HCT116 (cell line): Measurements from ENCODE around the gene POLR3GL. TPM values are rescaled to one million over a fixed set of nuclear protein-coding genes. Genes with fewer than 3 reads are reported as not detected.

Source experiments
- ATAC-seq: fragments of 200-7000 bp; cut with Tn5 transposase; 2 replicates; pipeline ENCODE4 v1.9.1; 2020; ENCODE audit warnings: mild to moderate bottlenecking, moderate library complexity
- BruUV-seq: library from RNA; stranded (reverse); fragments of 400-500 nt; replicated peaks from 2 replicates; lab custom pipeline; 2021; lab: Mats Ljungman, UMichigan
- CTCF ChIA-PET: fragments of 300-600 bp; sonication (Branson Sonifier 250); formaldehyde crosslinking; loops from one replicate; lab custom pipeline; 2021; ENCODE audit warnings: antibody characterized with exemption; lab: Charles Lee
- POLR2A ChIA-PET: fragments of 300-600, 350-600 bp; sonication (Branson Sonifier 250); formaldehyde crosslinking; loops from one replicate; lab custom pipeline; 2021; ENCODE audit warnings: antibody characterized with exemption; lab: Charles Lee
- RAD21 ChIA-PET, 2 experiments: fragments of 300-600 bp; sonication (Branson Sonifier 250); formaldehyde crosslinking; loops; one replicate each; lab custom pipeline; 2023; ENCODE audit warnings: low total read pairs in 2 of 2; ENCODE audit not compliant: uncharacterized antibody in 2 of 2, unreplicated experiment in 2 of 2, low non-redundant PET in 1 of 2; lab: Charles Lee
- DNase-seq: peaks from one replicate; pipeline ENCODE4 v3.0.0-alpha.2; 2010; ENCODE audit warnings: low read depth, low spot score
- H2AFZ ChIP-seq: fragments of 200-600 bp; shearing (Covaris generic), sonication (generic); 2 replicates; pipeline ENCODE4 v1.6.1; 2017; ENCODE audit warnings: low read depth, mixed run types, mixed read lengths, antibody characterized with exemption, low read length; ENCODE audit not compliant: poor library complexity, severe bottlenecking
- H3K27ac ChIP-seq: 2 replicates; pipeline ENCODE4 v1.5.1; 2012; ENCODE audit warnings: low read depth, low read length
- H3K27me3 ChIP-seq: fragments of 200-600 bp; sonication (generic); 2 replicates; pipeline ENCODE4 v1.6.1; 2016; ENCODE audit warnings: mixed run types, low read length, mixed read lengths; ENCODE audit not compliant: insufficient read depth
- H3K36me3 ChIP-seq, 2 experiments: fragments of 200-500 bp in 1 of 2; fragments of 200-600 bp in 1 of 2; sonication (Bioruptor generic) in 1 of 2; sonication (generic) in 1 of 2; 2 replicates each; pipeline versions ENCODE4 v1.5.1 to v1.6.1; 2014 to 2016; ENCODE audit warnings: low read length in 2 of 2, inconsistent platforms in 1 of 2, mixed read lengths in 1 of 2, mixed run types in 1 of 2; ENCODE audit not compliant: insufficient read depth in 2 of 2, control insufficient read depth in 1 of 2
- H3K4me1 ChIP-seq, 2 experiments: fragments of 200-600 bp in 1 of 2; sonication (generic) in 1 of 2; 2 replicates each; pipeline versions ENCODE4 v1.5.1 to v1.6.1; 2012 to 2017; ENCODE audit warnings: low read length in 2 of 2, inconsistent platforms in 1 of 2, mild to moderate bottlenecking in 1 of 2, mixed read lengths in 1 of 2, mixed run types in 1 of 2, moderate library complexity in 1 of 2; ENCODE audit not compliant: insufficient read depth in 2 of 2, control insufficient read depth in 1 of 2
- H3K4me2 ChIP-seq: fragments of 200-600 bp; sonication (generic); 2 replicates; pipeline ENCODE4 v1.6.1; 2017; ENCODE audit warnings: mixed run types, low read length, mixed read lengths
- H3K4me3 ChIP-seq, 2 experiments: fragments of 200-600 bp in 1 of 2; sonication (generic) in 1 of 2; replicated peaks in 1 of 2; 2 replicates each; pipeline ENCODE4 v1.5.1; 2011 to 2016; ENCODE audit warnings: low read length in 2 of 2, control low read depth in 1 of 2, low read depth in 1 of 2, mild to moderate bottlenecking in 1 of 2, mixed read lengths in 1 of 2, mixed run types in 1 of 2
- H3K79me2 ChIP-seq: fragments of 200-600 bp; sonication (generic); 2 replicates; pipeline ENCODE4 v1.6.1; 2017; ENCODE audit warnings: mild to moderate bottlenecking, mixed run types, low read length, moderate library complexity, mixed read lengths; ENCODE audit not compliant: insufficient read depth
- H3K9ac ChIP-seq: fragments of 200-600 bp; sonication (generic); 2 replicates; pipeline ENCODE4 v1.6.1; 2016; ENCODE audit warnings: low read length, mixed read lengths
- H3K9me2 ChIP-seq: fragments of 200-600 bp; sonication (generic), shearing (Covaris generic); 2 replicates; pipeline ENCODE4 v1.6.1; 2017; ENCODE audit warnings: mixed run types, mild to moderate bottlenecking, moderate library complexity; ENCODE audit not compliant: insufficient read depth
- H3K9me3 ChIP-seq, 2 experiments: fragments of 200-500 bp in 1 of 2; fragments of 200-600 bp in 1 of 2; sonication (Bioruptor generic) in 1 of 2; sonication (generic) in 1 of 2; 2 replicates each; pipeline ENCODE4 v1.6.1; 2014 to 2017; ENCODE audit warnings: low read length in 2 of 2, mixed read lengths in 2 of 2, inconsistent platforms in 1 of 2, low read depth in 1 of 2, mild to moderate bottlenecking in 1 of 2, mixed run types in 1 of 2, moderate library complexity in 1 of 2; ENCODE audit not compliant: control insufficient read depth in 1 of 2, insufficient read depth in 1 of 2
- H4K20me1 ChIP-seq: fragments of 200-600 bp; sonication (generic), shearing (Covaris generic); 2 replicates; pipeline ENCODE4 v1.6.1; 2017; ENCODE audit warnings: mixed run types, mild to moderate bottlenecking, moderate library complexity; ENCODE audit not compliant: insufficient read depth
- ATF3 ChIP-seq: IDR thresholded peaks from 2 replicates; pipeline ENCODE4 v1.6.1; 2012
- CBX3 ChIP-seq: IDR thresholded peaks from 2 replicates; pipeline ENCODE4 v1.6.1; 2012; ENCODE audit warnings: low read depth
- CEBPB ChIP-seq: IDR thresholded peaks from 2 replicates; pipeline ENCODE4 v1.6.1; 2012; ENCODE audit warnings: low read depth
- CTCF ChIP-seq, 3 experiments: fragments of 200-600 bp in 1 of 3; sonication (generic) in 1 of 3; IDR thresholded peaks in 2 of 3; conservative IDR thresholded peaks in 1 of 3; 2 replicates each; pipeline ENCODE4 v1.5.1; 2012 to 2017; ENCODE audit warnings: low read depth in 2 of 3, low read length in 2 of 3, antibody characterized with exemption in 1 of 3, borderline replicate concordance in 1 of 3, control low read depth in 1 of 3, mild to moderate bottlenecking in 1 of 3, mixed read lengths in 1 of 3, mixed run types in 1 of 3, moderate library complexity in 1 of 3; ENCODE audit not compliant: insufficient read depth in 1 of 3
- EZH2 ChIP-seq: fragments of 200-600 bp; sonication (generic); IDR thresholded peaks from 2 replicates; pipeline ENCODE4 v1.6.1; 2017; ENCODE audit warnings: antibody characterized with exemption, mixed run types
- FOSL1 ChIP-seq: IDR thresholded peaks from 2 replicates; pipeline ENCODE4 v1.6.1; 2012; ENCODE audit warnings: low read depth
- JUND ChIP-seq: IDR thresholded peaks from 2 replicates; pipeline ENCODE4 v1.6.1; 2012
- MAX ChIP-seq: IDR thresholded peaks from 2 replicates; pipeline ENCODE4 v1.6.1; 2012
- POLR2A ChIP-seq: IDR thresholded peaks from 2 replicates; pipeline ENCODE4 v1.7.0; 2011; ENCODE audit warnings: borderline replicate concordance; ENCODE audit not compliant: insufficient read depth, insufficient read length; ENCODE audit errors: extremely low read depth
- POLR2AphosphoS5 ChIP-seq: IDR thresholded peaks from 2 replicates; pipeline ENCODE4 v1.6.1; 2011; ENCODE audit warnings: mild to moderate bottlenecking, low read depth, low read length, moderate library complexity
- RAD21 ChIP-seq: IDR thresholded peaks from 2 replicates; pipeline ENCODE4 v1.6.1; 2012; ENCODE audit warnings: low read depth, mild to moderate bottlenecking
- SIN3A ChIP-seq: IDR thresholded peaks from 2 replicates; pipeline ENCODE4 v1.6.1; 2012; ENCODE audit warnings: low read depth
- SP1 ChIP-seq: IDR thresholded peaks from 2 replicates; pipeline ENCODE4 v1.6.1; 2012; ENCODE audit warnings: low read depth
- SRF ChIP-seq: IDR thresholded peaks from 2 replicates; pipeline ENCODE4 v1.6.1; 2012; ENCODE audit warnings: low read depth
- TCF7L2 ChIP-seq: IDR thresholded peaks from 2 replicates; pipeline ENCODE4 v1.7.0; 2011; ENCODE audit warnings: borderline replicate concordance, inconsistent platforms; ENCODE audit not compliant: insufficient read depth, insufficient read length; ENCODE audit errors: extremely low read depth
- YY1 ChIP-seq: IDR thresholded peaks from 2 replicates; pipeline ENCODE4 v1.6.1; 2011; ENCODE audit warnings: low read length, low read depth, moderate library complexity, mild to moderate bottlenecking; ENCODE audit not compliant: insufficient replicate concordance; ENCODE audit errors: extremely low read depth
- ZFX ChIP-seq: fragments of 450-650 bp; IDR thresholded peaks from 2 replicates; pipeline ENCODE4 v1.6.1; 2017
- ZNF274 ChIP-seq: fragments of 200-500 bp; sonication (Bioruptor generic); IDR thresholded peaks from 2 replicates; pipeline ENCODE4 v1.6.1; 2014; ENCODE audit warnings: mild to moderate bottlenecking, low read depth, low read length, inconsistent platforms
- intact Hi-C: fragments of 100-400 bp; cut with micrococcal nuclease; formaldehyde crosslinking; loops from 2 replicates; pipeline ENCODE4 v1.10.0; 2022
- total RNA-seq: library from RNA; stranded (reverse); gene quantifications from one replicate; pipeline ENCODE4 v1.2.1, GENCODE V29; 2021; ENCODE audit not compliant: unreplicated experiment
- TF ChIP-seq, protein P1 (sequence below): IDR thresholded peaks from 2 replicates; pipeline ENCODE4 v1.6.1; 2012; ENCODE audit warnings: low read depth

Gene POLR3GL
- total RNA-seq, 1 experiment from 2014 or later = 17.9 TPM

DNA sequence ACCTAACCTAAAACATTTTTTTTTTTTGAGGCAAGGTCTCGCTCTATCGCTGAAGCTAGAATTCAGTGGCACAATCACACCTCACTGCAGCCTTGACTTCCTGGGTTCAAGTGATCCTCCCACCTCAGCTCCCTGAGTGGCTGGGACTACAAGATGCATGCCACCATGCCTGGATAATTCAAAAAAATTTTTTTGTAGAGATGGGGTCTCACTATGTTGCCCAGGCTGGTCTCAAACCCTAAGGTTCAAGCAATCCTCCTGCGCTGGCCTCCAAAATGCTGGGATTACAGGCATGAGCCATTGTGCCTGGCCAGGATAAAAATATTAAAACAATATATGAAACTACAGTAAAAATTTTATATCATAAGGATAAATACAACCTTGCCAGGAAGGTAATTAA is 11.6 kb upstream of the POLR3GL start:
- H3K79me2 ChIP-seq = no peaks in the 10 kb centered on the region
- no peak overlapping the region for H3K4me3 ChIP-seq
- CTCF ChIA-PET = no interaction called here
- POLR2A ChIA-PET = no interaction called here
- no peaks in the 10 kb centered on the region for H4K20me1 ChIP-seq
- no peak overlapping the region for H3K27ac ChIP-seq
- RAD21 ChIA-PET = no interaction called here
- H3K9me3 ChIP-seq = no peaks in the 10 kb centered on the region
- no peak overlapping the region for H2AFZ ChIP-seq
- H3K9me2 ChIP-seq = no peaks in the 10 kb centered on the region
- intact Hi-C loops = no loop called here
- ATAC-seq (no peak), DNase-seq (no peak)
- no TSS peak for BruUV-seq
- H3K9ac ChIP-seq = no peak overlapping the region
- H3K4me1 ChIP-seq = peaks cover 6 to 11% of the 10 kb centered on the region in 2 experiments; a peak in 3 of 4 replicates
- TF ChIP-seq, protein P1, sequence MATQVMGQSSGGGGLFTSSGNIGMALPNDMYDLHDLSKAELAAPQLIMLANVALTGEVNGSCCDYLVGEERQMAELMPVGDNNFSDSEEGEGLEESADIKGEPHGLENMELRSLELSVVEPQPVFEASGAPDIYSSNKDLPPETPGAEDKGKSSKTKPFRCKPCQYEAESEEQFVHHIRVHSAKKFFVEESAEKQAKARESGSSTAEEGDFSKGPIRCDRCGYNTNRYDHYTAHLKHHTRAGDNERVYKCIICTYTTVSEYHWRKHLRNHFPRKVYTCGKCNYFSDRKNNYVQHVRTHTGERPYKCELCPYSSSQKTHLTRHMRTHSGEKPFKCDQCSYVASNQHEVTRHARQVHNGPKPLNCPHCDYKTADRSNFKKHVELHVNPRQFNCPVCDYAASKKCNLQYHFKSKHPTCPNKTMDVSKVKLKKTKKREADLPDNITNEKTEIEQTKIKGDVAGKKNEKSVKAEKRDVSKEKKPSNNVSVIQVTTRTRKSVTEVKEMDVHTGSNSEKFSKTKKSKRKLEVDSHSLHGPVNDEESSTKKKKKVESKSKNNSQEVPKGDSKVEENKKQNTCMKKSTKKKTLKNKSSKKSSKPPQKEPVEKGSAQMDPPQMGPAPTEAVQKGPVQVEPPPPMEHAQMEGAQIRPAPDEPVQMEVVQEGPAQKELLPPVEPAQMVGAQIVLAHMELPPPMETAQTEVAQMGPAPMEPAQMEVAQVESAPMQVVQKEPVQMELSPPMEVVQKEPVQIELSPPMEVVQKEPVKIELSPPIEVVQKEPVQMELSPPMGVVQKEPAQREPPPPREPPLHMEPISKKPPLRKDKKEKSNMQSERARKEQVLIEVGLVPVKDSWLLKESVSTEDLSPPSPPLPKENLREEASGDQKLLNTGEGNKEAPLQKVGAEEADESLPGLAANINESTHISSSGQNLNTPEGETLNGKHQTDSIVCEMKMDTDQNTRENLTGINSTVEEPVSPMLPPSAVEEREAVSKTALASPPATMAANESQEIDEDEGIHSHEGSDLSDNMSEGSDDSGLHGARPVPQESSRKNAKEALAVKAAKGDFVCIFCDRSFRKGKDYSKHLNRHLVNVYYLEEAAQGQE = no peak
- TF ChIP-seq CEBPB = no peak
- no peak for TF ChIP-seq POLR2A
- TF ChIP-seq EZH2 = no peak
- no peak for TF ChIP-seq ZNF274
- no peak for TF ChIP-seq TCF7L2
- TF ChIP-seq CTCF (IDR thresholded peaks at IDR 0.05 in 2 of 3, conservative IDR thresholded peaks at IDR 0.05 in 1 of 3; ENCODE audit: borderline replicate concordance in 1 of 3, insufficient read depth in 1 of 3, low read depth in 2 of 3, low read length in 2 of 3) = no peak
- TF ChIP-seq ATF3 = no peak
- TF ChIP-seq CBX3 = no peak
- TF ChIP-seq FOSL1 = no peak
- no peak for TF ChIP-seq JUND
- no peak for TF ChIP-seq MAX
- no peak for TF ChIP-seq RAD21
- no peak for TF ChIP-seq SIN3A
- TF ChIP-seq ZFX = no peak
- TF ChIP-seq SRF = no peak
- TF ChIP-seq YY1 = no peak
- TF ChIP-seq POLR2AphosphoS5 = no peak
- no peak for TF ChIP-seq SP1
- no peaks in the 10 kb centered on the region for H3K27me3 ChIP-seq
- no peak overlapping the region for H3K4me2 ChIP-seq
- no peaks in the 10 kb centered on the region for H3K36me3 ChIP-seq
